HG03139 (cell line): ENCODE data around the gene CAMKK1.

Experiments
- ATAC-seq: cut with Tn5 transposase; IDR thresholded peaks from one replicate; pipeline ENCODE4 v1.9.1; 2021; ENCODE audit not compliant: unreplicated experiment

Gene CAMKK1

GRCh38 chr17:3918372-3919122 lies 25.7 kb upstream of the CAMKK1 start:
- no peak for ATAC-seq

GRCh38 chr17:3917391-3917931 lies 24.6 kb upstream of the CAMKK1 start:
- no peak for ATAC-seq

DNA sequence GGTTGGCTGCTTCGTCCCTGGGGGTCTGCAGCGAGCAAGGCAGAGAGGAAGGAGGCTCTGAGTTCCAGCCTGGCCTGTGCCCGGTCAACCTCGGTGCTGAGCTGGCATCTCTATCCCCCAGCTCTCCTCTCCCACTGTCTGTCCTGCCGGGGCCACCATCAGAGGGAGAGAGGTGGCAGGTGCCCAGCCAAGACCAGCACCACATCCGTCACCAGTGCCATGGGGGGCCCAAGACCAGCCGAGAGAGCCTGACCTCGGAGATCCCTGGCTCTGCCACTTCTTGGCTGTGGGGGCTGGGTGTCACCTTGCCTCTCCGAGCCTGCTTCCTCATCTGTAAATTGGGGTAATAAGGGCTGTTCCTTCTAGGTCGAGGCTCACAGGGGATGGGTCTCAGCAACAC lies 24.0 kb upstream of the CAMKK1 start:
- no peak for ATAC-seq

- no peak for ATAC-seq
Measured at GRCh38 chr17:3915995-3916696, 23.3 kb upstream of the CAMKK1 start, which contains the start of gene P2RX1. P2RX1 (minus strand) TSS chr17:3916465; CDS start chr17:3916225, 240 bp downstream.

DNA sequence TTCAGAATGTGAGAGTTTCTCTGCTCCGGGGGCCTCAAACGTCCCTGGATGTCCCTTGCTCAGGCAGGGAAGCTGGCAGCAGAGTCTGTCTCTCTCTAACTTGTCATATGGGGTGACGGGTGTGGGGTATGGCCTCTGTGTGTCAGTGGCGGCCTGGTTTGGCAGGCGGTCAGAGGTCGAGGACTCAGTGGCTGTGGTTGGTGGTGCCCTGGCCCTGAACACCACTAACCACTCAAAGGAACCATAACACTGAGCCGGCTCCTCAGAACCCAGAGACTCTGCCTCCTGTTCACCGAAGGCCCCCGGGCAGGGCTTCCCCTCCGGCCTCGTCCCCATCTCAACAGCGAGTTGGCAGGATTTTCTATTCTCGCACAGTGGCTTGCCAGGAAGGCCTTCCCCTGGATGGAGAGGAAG lies 22.7 kb upstream of the CAMKK1 start:
- ATAC-seq: no peak

- peak; percentile 40 for ATAC-seq
Measured at GRCh38 chr17:3914312-3914670, 21.4 kb upstream of the CAMKK1 start.

DNA sequence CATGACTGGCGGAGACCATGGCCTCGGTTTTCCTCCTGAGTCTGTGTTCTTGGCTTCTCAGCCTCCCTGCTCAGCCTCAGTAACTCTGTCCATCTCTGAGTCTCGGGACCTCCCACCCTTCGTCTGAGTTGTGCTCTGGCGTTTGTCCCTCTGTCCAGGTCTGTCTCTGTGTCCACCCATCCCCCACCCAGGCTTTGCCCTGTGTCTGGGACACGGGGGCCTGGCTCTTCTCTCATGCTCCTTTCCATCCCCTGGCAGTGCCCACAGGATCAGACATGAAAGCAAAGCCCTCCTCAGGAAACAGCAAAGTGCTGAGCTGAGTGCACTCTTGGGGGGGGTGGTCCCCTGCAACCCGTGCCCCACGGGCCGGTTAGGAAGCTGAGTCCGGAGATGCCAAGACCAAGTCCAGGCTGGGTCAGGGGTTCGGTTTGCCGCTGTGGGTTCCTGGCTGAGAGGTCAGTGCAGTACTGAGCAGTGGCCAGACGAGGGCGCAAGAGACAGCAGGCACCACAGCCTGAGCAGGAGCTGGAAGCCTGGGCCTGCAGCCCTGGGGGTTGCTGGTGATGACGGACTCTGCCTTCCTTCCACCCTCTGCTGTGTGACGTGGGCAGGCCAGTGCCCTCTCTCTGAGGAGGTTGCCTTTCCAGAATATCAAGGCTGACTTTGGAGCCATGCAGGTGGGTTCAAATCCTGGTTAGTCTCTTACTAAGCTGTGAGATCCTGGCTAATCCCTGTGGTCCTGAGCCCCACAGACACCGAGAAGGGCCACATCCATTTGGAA lies 20.9 kb upstream of the CAMKK1 start:
- ATAC-seq: peak; percentile 24

- no peak for ATAC-seq
Measured at GRCh38 chr17:3912827-3913226, 20.0 kb upstream of the CAMKK1 start.

GRCh38 chr17:3911271-3912053 lies 18.6 kb upstream of the CAMKK1 start:
- peak; percentile 48 for ATAC-seq

GRCh38 chr17:3910420-3911270 lies 17.8 kb upstream of the CAMKK1 start:
- ATAC-seq: no peak

GRCh38 chr17:3909257-3909656 lies 16.4 kb upstream of the CAMKK1 start:
- ATAC-seq: no peak

- ATAC-seq: no peak
Measured at GRCh38 chr17:3907483-3908216, 14.8 kb upstream of the CAMKK1 start.

DNA sequence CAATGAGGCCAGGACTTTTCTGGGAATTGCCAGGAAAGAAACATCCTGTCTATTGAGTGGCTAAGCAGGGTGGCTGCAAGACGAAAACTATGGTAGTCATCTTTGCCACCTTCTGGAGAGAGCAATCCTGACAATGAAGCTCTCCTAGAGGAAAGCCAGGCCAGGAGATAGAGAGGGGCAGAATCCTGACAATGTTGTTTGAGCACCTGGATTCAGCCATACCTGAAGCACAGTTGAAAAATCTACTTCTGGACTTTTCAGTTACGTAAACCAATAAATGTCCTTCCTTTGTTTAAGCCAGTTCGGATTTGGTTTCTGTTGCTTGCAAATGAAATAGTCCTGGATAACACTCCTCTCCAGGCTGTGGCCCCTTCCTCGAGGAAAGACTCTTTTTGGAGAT lies 14.0 kb upstream of the CAMKK1 start:
- no peak for ATAC-seq

DNA sequence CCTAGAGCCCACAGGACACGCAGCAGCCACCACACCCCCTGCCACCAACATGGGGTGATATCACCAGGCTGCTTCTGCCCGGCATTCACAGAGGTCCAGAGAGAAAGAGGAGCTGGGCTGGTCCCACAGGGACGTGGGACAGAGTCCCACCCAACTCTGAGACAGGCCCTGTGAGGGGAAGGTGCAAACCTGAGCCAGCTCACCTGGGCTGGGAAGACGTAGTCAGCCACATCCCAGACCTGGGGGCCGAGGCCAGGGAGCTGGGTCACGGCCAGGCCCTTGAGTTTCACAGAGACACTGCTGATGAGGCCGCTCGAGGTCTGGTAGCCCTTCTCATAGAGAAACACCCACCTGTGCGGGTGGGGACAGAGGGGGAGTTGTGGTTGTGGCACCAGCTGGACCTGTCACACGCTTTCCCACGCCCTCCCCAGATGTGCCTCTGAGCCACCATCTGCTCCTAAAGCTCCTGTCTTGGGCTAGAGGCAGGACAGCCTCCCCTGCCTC lies 12.2 kb upstream of the CAMKK1 start:
- no peak for ATAC-seq

GRCh38 chr17:3904501-3904900 lies 11.6 kb upstream of the CAMKK1 start:
- no peak for ATAC-seq

GRCh38 chr17:3903881-3904290 lies 11.0 kb upstream of the CAMKK1 start:
- no peak for ATAC-seq

GRCh38 chr17:3903051-3903825 lies 10.4 kb upstream of the CAMKK1 start:
- ATAC-seq: no peak

GRCh38 chr17:3900646-3901045 lies 7.8 kb upstream of the CAMKK1 start:
- ATAC-seq: no peak
